Fibroblast of mammary gland (primary cell): ENCODE measurements around the gene BASP1.
"Not testable (repeated sequence)": the region's sequence is repeated elsewhere in the genome, so short reads cannot be mapped to it uniquely, and the experiment has no call there.

Experiments used
- DNase-seq: peaks from one replicate; pipeline ENCODE4 v3.0.0-alpha.2; 2010; ENCODE audit warnings: low read depth
- H3K4me3 ChIP-seq: 2 replicates; pipeline ENCODE4 v1.5.1; 2011; ENCODE audit warnings: low read depth, mild to moderate bottlenecking, low read length, moderate library complexity; ENCODE audit not compliant: control insufficient read depth
- TF ChIP-seq, protein P1 (sequence below): conservative IDR thresholded peaks from 2 replicates; pipeline ENCODE4 v1.5.1; 2011; ENCODE audit warnings: low read depth, low read length, inconsistent platforms; ENCODE audit not compliant: control insufficient read depth, insufficient read depth

BASP1 gene

DNA sequence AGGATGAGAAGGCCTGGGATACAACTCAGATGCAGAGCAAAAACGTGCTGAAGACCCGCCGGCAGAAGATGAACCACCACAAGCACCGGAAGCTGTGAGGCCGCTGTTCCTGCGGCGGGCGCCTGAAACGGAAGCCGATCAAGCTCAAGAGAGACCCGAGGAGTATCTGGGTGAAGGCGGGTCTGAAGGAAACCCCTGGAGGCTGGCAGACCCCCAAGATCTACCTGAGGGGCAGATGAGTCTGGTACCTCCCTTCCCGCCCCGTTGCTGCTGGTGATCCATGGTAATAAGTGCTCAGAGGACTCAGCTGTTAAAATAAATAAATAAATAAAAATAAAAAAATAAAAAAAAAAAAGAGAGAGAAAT lies 89.3 kb downstream of the BASP1 start:
- H3K4me3 ChIP-seq: no peak overlapping the region
- no peak for DNase-seq
- TF ChIP-seq, protein P1, sequence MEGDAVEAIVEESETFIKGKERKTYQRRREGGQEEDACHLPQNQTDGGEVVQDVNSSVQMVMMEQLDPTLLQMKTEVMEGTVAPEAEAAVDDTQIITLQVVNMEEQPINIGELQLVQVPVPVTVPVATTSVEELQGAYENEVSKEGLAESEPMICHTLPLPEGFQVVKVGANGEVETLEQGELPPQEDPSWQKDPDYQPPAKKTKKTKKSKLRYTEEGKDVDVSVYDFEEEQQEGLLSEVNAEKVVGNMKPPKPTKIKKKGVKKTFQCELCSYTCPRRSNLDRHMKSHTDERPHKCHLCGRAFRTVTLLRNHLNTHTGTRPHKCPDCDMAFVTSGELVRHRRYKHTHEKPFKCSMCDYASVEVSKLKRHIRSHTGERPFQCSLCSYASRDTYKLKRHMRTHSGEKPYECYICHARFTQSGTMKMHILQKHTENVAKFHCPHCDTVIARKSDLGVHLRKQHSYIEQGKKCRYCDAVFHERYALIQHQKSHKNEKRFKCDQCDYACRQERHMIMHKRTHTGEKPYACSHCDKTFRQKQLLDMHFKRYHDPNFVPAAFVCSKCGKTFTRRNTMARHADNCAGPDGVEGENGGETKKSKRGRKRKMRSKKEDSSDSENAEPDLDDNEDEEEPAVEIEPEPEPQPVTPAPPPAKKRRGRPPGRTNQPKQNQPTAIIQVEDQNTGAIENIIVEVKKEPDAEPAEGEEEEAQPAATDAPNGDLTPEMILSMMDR: no peak

DNA sequence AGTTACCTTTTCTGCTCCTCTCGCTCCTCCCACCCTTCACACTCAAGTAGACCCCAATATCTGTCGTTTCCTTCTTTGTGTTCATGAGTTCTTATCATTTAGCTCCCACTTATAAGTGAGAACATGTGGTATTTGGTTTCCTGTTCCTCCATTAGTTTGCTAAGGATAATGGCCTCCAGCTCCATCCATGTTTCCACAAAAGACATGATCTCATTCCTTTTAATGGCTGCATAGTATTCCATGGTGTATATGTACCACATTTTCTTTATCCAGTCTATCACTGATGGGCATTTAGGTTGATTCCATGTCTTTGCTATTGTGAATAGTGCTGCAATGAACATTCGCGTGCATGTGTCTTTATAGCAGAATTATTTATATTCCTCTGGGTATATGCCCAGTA lies 90.0 kb downstream of the BASP1 start:
- not testable (repeated sequence) for H3K4me3 ChIP-seq, DNase-seq

DNA sequence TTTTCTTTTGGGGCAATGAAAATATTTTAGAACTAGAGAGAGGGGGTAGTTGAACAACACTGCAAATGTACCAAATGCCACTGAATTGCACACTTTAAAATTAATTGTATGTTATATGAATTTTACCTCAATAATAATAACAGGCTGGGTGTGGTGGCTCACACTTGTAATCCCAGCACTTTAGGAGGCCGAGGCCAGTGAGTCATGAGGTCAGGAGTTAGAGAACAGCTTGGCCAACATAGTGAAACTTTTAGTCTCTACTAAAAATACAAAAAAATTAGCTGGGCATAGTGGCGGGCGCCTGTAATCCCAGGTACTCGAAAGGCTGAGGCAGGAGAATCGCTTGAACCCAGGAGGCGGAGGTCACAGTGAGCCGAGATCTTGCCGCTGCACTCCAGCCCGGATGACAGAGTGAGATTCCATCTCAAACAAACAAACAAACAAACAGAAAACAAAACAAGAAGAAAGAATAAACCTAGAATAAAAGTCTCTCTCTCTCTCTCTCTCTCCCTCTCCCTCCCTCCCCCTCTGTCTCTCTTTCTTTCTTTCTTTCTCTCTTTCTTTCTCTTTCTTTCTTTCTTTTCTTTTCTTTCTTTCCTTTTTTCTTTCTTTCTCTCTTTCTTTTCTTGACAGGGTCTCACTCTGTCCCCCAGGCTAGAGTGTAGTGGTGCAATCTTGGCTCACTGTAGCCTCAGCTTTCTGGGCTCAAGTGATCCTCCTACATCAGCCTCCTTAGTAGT lies 91.1 kb downstream of the BASP1 start:
- peak; percentile 30 for DNase-seq
- TF ChIP-seq, protein P1: no peak
- no peak overlapping the region for H3K4me3 ChIP-seq

DNA sequence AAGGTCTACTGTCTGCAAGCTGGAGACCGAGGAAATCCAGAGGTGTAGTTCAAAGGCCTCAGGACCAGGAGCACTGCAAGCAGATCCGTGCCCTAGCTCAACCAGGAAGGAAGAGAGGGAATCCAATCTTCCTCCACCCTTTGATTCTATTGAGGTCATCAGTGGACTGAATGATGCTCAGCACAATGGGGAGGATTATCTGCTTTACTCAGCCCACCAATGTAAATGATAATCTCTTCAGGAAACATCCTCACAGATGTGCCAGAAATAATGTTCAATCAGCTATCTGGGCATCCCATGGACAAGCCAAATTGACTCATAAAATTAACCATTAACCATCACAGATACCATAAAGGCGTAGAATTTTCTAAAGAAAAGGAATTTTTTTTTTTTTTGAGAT lies 92.0 kb downstream of the BASP1 start:
- no peak overlapping the region for H3K4me3 ChIP-seq
- TF ChIP-seq, protein P1: no peak
- no peak for DNase-seq

DNA sequence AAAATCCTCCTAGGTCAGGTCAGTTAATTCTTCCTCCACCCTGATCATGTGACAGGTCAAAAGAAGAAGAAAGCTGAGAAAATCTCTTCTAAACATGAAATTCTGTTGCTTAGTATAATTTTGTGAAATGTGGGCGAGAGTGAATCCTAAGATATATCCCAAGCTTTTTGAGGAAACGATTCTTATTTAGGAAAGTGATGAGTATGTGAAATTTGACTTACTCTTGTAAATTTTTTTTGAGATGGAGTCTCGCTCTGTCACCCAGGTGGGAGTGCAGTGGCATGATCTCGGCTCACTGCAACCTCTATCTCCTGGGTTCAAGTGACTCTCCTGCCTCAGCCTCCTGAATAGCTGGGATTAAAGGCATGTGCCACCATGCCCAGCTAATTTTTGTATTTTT lies 93.1 kb downstream of the BASP1 start:
- H3K4me3 ChIP-seq, DNase-seq: not testable (repeated sequence)

DNA sequence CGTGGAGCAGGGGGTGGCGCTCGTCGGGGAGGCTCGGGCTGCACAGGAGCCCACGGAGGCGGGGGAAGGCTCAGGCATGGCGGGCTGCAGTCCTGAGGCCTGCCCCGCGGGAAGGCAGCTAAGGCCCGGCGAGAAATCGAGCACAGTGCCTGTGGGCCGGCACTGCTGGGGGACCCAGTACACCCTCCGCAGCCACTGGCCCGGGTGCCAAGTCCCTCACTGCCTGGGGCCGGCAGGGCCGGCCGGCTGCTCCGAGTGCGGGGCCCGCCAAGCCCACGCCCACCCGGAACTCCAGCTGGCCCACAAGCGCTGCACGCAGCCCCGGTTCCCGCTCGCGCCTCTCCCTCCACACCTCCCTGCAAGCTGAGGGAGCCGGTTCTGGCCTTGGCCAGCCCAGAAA lies 94.4 kb downstream of the BASP1 start:
- DNase-seq, H3K4me3 ChIP-seq: not testable (repeated sequence)

DNA sequence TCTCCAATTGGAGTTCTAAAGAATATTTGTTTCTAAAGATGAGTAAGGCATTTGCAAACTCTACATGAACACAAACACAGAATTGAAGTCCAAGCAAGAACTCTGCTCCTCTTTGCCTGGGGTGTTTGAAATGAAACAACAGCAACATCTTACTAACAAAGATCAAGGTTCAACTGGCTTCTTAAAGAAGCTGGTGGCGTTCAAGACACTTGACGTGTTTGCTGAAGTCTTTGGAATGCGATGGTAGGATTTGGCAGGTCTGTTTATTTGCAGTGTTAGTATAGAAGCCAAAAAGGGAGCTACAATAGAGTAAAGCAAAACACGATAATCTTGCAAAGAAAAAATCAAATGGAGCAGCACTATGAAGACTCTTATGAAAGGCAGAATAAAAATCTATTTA lies 94.9 kb downstream of the BASP1 start:
- H3K4me3 ChIP-seq: no peak overlapping the region
- no peak for DNase-seq
- TF ChIP-seq, protein P1: no peak

DNA sequence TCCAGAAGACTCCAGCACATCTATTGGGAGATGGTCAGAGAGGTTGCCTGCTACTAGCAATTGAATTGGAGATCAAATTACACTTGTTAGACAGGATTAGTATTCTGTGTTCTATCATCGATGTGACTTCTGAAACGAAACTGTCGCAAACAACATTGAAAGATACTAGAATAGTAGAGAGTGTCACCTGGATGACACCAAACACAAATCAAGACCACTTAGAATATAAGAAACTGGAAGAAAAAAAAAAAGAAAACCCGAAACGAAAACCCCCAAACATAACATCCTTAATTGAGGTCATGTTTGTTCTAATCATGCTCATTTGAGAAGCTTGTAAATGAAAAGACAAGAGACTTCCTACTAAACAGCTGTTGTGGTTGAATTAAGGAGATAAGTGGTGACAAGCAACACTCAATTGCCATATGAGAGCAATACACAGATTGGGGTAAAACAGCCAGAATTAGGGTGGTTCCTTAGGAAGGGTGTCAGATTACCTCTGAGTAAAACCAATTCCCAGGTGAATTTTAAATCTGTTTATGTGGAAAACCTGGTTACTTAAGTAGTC lies 97.6 kb downstream of the BASP1 start:
- TF ChIP-seq, protein P1: no peak
- peak; percentile 78 for DNase-seq

More for the DNA sequence above, 97.6 kb downstream of the BASP1 start:
- H3K4me3 ChIP-seq: no peak overlapping the region
